Myocyte (in vitro differentiated cells): ENCODE results near the gene DIAPH3. TPM values are rescaled to one million over a fixed set of nuclear protein-coding genes. Genes with fewer than 3 reads are reported as not detected.

Experiments used
- DNase-seq: peaks from one replicate; pipeline ENCODE4 v3.0.0-alpha.2; 2012; ENCODE audit warnings: low read depth
- total RNA-seq: library from RNA; depleted of rRNA; stranded (reverse); fragments of >200 nt; gene quantifications from 2 replicates; pipeline ENCODE4 v1.2.3, GENCODE V29; 2014

DIAPH3 gene
- total RNA-seq, 1 donor from 2014 or later: 3.2 TPM

DNA sequence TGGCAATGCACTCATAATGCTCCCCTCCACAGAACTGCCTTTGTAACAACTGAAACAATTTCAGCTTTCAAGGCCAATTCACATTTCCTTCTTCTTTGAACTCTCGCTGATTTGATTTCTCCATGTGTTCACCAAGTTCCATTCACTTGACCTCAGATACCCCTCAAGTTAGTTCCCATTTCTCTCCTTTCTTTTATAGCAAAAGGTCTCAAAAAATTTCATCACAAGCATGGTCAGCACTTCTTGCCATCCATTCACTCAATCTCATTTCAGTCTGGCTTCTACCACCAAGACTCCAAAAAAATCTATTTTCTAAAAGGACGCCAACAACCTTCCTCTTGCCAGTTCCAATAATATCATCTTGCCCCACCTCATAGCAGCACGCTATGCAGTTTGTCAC is 135.7 kb downstream of the DIAPH3 start:
- no peak for DNase-seq

DNA sequence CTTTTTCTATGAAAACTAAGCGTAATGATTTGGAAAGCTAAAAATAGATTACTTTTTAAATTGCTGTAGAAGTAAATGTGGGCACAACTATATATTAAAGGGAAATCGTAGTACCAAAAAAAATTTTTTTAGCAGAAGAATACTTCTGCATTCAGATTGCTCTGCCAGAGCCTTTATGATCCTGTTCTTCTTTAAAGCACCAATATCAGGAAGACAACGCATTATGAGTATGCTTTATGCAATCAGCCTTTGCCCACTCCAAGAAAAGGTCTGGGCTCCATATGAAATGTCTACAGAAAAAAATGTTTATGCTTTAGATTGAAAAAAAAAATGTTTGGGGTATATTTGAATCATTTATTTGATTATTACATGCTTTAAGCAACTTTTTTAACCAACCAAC is 137.4 kb downstream of the DIAPH3 start:
- no peak for DNase-seq

DNA sequence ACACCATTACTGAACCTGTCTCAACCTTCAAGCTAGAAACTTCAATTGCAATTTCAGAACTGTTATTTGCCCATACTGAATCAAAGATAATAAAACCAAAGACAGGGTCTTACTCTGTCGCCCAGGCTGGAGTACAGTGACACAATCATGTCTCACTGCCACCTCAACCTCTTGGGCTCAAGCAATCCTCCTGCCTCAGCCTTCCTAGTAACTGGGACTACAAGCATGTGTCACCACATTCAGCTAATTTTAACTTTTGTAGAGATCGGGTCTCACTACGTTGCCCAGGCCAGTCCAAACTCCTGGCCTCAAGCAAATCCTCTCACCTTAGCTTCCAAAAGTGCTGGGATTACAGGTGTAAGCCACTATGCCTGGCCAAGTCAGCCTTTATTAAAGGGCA is 143.4 kb downstream of the DIAPH3 start:
- DNase-seq: no peak

DNA sequence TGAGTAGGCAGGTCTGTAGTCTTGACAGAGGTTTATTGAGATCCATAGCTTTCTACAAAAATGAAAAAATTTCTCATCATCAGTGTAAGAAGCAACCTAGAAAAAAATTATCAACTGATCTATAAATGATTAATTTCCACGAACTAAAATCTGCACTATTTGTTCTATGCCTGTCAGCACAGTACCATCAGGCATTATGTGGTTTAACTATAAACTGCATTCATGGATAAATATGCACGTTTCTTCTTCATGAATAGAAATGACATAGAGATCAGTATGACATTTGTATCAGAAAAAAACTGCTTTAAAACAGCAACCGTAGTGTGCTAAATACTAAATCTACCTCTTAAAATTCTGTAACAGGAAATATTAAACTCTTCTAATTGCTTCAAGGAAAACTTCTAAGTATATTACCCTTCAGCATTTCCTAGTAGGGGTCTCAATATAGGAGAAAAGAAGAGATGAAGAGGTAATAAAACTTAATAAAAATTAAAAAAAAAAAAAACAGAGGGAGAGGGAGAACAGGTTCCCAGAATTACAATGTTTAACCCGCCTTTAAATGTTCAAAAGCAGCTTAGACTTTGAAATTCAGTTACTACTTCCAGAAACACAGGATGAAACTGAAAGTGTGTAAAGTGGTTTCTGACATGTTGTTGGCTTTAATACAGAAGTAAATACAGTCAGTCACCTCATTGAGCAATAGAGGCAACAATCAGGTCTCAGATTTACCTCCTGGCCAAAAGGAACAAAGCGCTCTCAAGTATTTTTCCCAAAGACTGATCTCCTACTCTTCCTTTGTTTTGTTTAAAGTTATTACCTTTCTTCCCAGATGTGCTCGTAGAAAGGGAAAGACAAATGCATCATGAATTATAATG is 144.4 kb downstream of the DIAPH3 start:
- no peak for DNase-seq

DNA sequence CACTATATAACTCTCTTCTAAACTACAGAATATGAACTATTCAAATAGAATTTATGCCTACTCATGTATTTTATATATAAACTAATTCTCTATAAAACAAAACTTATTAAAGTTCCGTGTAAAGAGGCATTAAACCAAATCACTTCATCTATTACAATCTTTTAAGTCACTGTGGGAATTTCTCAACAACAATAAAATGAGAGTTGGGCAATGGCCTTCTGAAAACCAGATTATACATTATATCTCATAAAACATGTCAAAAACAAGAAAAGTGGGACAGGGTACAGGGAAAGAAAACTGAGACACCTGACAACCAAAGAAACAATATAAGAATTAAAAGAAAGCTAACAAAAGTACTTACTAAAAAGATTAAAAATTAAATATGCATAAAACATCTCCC is 145.2 kb downstream of the DIAPH3 start:
- no peak for DNase-seq

DNA sequence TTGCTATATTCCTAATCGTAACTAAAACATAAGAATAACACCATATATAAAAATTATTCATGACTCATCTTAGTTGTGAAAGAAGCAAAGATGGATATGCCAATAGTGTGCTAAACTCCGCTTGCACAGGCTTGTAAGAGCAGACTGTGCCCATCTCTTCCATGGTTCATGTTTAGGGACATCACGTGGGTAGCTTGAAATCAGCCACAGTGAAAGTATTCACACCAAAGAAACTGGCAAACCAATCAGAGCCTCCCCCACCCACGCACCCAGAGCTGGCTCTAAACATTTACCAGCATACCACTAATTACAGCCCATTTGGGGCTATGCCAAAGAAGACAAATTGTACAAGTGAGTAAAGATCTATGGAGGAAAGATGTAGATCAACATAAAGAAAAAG is 147.5 kb downstream of the DIAPH3 start:
- no peak for DNase-seq

DNA sequence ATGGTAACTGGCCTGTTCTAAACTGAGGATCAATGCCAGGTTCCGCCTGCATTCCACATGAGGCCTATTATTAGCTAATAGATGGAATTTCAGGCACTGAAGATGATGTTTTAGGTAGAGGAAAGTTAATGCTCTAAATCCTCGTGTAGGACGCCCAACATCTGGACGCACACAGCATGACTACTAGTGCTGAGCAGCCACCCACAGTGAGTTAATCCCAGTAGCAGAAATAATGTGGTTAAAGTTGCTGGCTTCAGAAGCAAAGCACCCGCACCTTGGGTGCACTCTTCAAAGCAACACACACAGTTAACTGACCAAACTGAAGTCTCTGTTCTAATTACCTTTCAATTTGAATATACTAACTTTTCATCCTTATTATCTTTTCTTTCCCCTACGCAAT is 150.6 kb downstream of the DIAPH3 start:
- no peak for DNase-seq

DNA sequence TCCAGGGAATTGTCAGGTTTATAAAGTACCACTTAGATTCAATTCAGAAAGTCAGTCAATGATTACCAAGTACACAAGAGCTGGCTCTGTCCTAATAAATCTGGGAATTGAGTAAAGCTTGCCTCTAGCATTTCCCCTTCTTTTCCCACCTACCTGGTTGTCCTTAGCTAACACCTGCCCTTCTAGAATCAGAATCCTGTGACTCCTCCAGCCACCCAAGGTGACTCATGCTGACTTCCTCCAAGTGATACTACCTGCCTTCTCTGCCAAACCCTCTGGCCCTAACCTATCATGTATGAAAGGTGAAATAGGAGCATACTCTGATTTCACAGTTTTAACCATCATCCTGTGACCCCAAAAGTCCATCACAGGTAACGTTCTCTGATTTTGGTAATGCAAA is 151.2 kb downstream of the DIAPH3 start:
- no peak for DNase-seq

DNA sequence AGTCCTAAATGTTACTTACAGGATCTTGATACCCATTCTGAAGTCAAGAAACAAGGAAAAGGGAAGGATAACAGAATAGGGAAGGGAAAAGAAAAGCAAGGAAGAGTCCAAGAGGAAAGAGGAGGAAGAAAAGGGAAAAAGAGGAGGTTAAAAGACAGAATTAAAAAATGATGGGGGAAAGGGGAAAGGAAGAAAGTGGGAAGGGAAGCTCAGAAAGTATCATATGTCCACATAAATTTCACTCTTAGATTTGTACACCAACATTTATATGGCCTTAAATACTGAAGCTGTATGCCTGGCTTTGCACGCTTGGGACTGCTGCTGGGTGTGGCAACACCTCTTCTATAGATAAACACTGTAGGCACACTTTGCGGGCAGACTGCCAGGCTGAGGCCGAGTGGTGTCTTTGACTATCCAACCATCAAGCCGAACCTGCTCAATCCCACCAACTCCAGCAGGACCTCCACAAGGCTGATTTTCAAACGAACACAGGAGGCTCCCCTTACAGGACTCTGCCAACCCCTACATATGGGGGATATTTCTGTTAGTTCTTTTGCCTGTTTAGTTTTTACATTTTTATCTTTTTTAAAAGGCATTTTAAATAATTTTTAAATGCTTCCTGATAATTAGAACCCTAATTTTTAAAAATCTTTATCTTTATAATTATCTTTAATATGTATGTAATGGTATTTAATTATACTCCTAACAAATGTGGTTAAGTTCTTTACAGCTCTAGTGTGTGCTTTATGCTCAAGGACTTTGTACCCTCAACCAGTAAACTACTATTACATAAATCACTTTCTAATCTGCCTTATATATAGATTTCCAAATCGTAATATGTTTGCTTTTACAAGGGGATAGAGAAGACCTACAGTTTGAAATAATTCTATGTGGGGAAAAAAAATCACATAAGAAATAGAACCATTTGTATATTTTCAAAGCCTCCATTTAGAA is 154.2 kb downstream of the DIAPH3 start:
- DNase-seq: no peak

DNA sequence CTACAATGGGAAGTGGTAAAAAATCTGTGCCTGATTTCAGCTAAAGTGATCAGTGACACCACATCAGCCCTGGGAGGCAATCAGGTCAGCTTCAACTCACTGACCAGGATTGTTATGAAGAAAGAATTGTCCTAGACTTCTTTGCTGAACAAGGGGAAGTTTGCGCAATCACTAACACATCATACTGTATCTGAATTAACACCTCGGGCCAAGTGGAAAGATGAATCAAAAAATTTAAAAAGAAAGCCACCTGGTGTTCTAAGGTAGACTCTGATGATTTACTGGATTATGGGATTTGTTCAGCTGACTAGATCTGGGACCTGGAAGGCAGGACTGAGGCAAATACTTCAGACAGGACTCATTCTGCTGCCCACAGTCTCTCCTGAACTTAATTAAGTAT is 161.8 kb downstream of the DIAPH3 start:
- no peak for DNase-seq

DNA sequence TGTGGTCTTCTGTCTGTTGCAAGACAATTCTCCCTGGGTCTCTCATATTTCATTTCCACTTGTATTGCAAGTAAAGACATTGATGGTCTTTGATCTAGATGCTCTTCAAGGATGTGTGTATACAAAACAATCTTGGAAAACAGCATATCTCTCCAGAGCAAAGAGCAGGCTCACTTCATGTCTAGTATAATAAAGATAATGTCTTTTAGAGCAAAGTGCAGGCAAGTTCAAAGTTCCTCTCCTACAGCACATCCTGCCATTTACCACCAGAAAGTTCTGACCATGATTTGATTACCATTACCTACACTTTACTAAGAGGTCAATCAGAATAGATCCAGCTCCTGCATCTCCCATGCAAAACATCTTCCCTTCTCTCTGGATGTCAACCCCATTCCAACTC is 162.8 kb downstream of the DIAPH3 start:
- DNase-seq: no peak

DNA sequence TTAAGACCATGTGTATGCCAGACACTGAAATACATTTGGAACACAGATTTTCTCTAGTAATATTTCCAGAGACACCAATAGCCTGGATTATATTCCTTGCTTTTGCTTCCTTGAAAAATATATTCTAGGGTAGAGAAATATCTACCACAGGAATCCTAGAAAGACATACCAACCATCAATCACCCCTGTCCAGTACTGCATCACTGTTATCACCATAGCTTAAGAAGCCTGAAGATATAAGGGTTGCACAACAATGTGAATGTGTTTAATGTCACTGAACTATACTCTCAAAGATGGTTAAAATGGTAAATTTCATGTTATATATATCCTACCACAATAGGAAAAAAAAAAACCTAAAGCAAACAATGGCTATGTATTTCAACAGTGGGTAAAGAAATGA is 163.6 kb downstream of the DIAPH3 start:
- no peak for DNase-seq

DNA sequence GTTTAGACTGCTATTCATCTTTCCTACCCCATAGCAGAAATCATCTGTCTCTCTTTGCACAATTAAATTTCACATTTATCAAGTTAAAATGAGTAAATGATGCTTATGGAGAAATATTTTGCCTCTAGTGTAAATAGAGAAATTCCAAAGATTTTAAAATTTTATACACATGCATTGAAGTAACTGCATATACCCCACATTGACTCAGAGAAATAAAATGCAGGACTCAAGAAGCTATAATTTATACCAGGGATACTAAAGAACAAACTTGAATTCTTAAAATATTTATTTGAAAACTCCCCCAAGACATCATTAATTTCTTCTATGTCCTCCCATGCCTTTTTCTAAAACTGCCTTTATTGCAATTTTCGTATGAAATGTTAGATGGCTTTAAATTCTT is 165.8 kb downstream of the DIAPH3 start:
- no peak for DNase-seq

DNA sequence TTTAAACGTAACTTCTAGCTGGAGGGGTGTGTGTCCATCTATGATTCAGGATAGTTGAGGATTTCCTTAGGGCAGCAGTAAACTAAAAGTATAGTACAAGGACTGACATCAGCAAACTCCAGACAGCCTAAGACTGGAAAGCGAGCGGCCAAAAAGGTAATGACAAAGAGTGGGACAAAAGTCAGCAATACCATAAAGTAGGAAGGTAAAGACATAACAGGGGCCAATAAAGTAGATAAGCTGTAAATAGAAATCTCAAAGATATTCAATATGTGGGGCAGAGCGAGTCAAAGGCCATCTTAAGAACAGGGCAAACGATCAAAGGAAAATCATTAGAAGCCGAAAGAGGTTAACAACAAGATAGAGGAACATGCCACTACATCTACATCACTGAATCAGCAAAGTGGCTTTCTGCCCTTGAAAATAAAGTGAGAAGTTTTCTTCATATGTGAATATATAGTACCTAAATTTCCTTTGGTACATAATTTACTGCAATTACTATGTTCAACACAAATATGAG is 167.2 kb downstream of the DIAPH3 start:
- DNase-seq: no peak

DNA sequence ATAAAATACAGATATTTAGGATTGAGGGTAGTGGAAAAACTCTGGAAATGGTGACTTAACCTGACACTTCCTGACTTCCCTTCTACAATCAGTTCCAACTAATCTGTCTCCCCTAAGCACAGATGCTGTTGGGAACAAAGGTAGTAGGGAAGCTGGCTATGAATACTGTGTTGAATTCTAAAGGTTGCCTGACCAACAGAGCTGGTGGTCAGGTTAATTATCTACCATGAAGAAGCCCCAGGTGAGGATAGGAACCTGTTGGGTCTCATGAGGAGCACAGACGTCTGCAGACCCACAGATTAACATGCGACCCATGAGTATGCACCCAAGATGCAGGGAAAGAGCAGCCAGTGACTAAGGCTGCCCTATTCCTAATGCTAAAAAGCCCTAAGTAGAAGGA is 172.3 kb downstream of the DIAPH3 start:
- DNase-seq: no peak

DNA sequence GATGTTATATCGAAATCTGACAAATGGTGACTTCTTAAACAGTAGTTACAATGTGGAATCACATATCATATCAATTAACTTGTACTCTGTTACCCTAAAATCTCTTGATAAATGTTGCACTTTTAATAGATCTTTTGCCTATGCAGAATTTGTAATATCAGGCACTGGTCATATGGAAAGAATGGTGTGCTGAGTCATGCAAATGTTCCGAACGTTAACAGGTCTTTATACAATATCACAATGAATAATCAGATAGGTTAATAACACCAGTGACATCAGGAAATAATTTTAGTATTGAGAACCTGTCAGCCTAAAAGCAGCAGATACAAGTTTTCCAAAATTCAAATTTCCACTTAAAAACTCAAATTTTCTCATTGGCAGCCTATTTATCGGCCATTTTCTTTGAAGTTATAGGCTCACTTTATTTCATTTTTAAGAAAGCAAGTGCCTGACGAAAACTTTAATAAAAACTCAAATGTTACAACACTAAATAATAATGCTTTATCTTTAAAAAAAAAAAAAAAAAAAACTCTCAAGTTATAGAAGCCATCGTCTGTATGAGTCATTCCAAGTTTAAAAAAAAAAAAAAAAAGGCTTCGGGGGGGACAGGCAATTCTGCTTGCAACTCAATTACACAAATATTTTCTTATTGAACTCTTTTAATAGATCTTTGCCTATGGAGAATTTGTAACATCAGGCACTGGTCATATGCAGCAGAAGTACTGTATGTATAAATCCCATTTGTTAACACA is 180.9 kb downstream of the DIAPH3 start:
- DNase-seq: no peak

DNA sequence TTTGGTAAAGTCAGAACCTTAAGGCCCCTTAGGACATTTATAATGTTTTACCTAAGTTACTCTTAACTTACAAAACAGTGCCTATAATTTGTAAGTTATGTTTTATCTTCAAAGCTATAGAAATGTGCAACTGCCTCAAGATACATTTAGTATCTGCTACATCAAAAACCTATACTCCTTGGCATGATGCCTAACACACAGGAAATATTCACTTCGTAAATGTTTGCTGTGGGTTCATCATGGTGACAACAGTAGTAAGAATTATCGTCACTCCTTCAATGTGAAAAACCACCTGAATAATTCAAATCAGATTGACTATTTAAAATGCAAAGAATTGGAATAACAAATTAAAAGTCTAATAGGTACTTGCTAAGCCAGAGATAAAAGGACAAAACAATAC is 184.1 kb downstream of the DIAPH3 start:
- DNase-seq: no peak

DNA sequence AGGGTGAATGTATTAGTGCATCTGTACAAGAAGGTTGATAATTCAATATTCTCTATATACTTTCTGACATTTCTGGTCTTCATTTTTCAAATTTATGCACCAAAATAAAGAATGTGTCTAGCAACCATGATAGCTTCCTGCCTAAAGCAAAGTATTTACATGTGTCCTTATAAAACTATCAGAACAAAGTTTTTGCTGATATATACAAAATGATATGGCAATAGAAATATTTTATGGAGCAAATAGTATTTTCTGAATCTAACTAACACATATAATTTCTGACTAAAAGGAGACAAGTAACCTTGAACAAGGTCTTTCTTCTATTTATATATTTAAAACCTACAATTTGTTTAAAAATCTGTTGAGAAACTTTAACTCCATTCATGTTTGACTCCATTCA is 184.9 kb downstream of the DIAPH3 start:
- DNase-seq: no peak

DNA sequence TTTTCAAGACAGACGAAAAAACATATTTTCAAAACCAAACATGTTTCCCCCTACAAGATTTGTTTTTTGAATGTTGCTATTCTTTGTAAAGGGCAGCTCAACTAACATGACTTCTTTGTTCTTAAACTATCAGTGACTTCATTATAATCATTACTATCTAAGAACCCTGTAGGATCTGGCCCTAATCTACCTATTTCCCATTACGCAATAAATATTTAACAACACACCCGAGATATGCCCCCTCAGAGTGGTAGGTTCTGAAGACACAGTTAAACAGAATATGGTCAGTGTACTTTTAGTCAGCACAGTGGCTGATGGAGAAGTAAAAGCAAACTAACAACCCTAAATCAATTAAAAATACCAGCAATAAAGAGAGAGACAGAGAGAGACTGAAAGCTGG is 186.9 kb downstream of the DIAPH3 start:
- DNase-seq: no peak

DNA sequence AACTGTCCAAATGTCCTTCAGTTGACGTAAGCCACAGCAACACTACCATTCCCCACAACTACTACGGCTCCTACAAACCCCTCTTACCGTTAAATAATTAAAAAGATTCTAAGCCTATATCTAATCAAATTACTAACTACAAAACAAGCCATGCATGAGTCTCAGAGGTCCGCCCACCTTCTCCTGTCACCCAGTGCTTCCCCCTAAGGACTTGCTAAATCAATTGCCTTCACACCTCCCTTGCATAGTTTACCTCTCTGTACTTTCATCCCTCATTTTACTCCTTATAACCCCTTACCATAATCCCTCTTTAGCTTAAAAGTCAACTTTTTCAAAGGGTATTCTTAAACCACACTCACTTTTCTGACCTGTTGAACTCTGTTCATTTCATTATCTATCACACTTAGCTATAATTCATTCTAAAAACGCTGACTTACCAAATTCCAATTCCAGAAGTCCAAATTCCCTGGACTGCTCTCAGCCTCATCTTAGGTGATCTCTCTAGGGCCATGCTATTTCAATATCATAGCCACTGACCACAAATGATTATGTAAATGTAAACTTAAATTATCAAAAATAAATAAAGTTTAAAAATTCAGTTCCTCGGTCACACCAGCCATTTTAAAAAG is 187.8 kb downstream of the DIAPH3 start:
- DNase-seq: no peak

DNA sequence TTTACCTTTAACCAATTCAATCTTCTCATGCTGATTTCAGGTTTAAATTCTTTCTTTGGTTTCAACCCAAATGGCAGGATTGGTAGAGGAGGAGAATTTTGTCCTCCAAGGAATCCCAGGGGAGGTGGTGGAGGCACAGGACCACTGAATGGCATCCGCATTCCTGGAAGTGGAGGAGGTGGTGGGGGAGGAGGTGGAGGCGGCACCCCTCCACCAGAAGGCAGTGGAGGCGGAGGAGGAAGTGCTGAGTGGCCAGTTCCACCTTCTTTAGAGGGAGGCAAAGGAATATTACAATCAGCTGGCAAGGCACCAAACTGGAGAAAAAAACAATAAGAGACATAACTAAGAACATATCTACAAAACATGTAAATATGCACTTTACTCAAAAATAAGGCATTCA is 192.9 kb downstream of the DIAPH3 start:
- DNase-seq: no peak
